Right kidney (tissue), 1 donor: ENCODE data around the gene CD6.

Source experiments
- DNase-seq: peaks from one replicate; pipeline ENCODE4 v3.0.0-alpha.2; 2016

CD6 gene

GRCh38 chr11:60985991-60986915 lies 14.8 kb downstream of the CD6 start:
- DNase-seq, result no peak

- DNase-seq, result no peak
Observed at GRCh38 chr11:60987577-60988277, 16.2 kb downstream of the CD6 start.

DNA sequence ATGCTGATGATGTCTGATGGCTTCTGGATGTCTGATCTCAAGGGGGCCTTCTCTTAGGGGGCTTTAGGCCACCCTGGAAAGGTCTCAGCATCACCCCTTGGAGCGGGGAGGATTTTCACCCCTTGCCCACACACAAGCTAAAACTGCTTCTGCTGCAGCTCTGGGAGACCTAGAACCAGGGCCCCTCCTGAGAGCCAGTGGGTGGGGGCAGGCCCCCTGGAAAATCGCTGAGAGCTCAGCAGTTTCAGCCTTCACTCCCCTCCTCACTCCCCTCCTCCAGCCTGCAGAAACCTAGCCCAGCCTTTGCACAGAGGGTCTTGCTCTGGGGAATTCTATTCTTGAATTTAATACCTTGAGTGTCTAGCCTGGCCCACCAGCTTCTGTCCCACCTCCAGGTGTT lies 17.2 kb downstream of the CD6 start:
- DNase-seq, result no peak

GRCh38 chr11:60989093-60989650 lies 17.7 kb downstream of the CD6 start:
- DNase-seq, result no peak

DNA sequence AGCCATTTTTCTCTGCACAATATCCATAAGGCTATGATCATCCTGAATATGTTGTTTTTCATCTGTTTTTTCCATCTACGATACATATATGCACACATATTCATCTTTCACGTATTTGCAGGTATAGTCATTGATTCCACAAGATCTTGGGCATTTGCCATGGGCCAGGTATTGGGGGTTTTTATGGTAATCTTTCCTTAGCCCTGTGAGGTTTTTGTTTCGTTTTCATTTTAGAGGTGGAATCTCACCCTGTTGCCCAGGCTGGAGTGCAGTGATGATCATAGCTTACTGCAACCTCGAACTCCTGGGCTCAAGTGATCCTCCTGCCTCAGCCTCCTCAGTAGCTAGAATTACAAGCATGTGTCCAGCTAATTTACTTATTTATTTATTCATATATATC lies 20.0 kb downstream of the CD6 start:
- no peak for DNase-seq

- DNase-seq, result no peak
Observed at GRCh38 chr11:60992842-60993409, 21.4 kb downstream of the CD6 start.

DNA sequence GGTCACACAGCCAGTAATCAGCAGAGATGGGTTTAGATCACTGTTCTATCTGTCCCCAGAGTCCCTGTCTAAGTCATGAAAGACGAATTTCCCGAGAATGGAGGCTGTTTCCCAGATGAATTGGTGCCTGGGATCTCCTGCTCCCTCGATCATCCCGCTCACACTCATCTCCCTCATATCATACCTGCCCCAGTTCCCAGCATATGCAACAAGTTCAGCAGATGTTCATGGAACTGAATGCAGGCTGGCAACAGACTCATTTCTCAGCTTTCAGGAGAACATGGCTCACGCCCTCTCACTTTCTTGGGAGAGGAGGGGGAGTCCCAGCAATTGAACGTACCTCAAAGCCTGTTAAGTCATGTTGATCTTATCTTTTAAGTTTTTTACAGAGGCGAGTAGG lies 22.1 kb downstream of the CD6 start:
- no peak for DNase-seq

DNA sequence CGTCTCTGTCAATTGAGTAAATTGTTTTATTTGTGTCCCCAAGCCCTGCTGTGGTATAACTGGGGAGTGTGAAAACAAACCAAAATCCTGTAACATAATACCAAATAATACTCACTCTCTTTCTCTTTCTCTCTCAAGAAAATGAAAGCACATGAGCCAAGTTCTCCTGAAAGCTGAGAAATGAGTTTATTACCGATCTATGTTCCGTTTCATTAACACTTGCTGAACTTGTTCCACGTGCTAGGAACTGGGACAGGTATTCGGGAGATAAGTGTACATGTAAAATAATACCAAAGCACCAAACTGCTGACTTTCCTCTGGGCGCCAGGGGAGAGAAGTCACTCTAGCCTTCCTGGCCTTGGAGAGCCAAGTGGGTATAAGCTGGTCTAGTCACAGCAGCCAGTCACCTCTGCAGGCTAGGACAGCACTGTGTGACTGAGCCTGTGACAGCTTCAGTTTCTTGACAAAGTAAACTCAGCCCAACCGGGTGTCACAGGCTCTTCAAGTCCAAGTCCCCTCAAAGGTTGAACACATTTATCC lies 23.1 kb downstream of the CD6 start:
- DNase-seq, result no peak

DNA sequence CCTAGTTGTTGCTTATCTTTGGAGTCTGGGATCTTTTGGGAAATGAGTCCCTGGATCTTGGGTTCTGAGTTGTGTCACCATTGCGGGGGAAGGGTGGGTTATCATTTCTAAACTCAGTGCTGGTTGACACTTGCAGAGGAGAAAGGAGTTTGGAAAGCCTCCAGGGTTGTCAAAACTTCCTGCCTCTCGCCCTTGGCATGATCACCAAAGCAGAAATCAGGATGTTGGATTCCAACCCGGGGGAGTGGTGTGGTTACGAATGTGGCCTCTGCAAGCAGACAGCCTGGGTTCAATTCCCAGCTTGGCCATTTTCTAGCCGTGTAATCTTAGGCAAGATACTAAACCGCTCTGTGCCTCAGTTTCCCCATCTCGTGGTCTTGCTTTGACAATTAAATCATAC lies 24.3 kb downstream of the CD6 start:
- DNase-seq, result no peak

DNA sequence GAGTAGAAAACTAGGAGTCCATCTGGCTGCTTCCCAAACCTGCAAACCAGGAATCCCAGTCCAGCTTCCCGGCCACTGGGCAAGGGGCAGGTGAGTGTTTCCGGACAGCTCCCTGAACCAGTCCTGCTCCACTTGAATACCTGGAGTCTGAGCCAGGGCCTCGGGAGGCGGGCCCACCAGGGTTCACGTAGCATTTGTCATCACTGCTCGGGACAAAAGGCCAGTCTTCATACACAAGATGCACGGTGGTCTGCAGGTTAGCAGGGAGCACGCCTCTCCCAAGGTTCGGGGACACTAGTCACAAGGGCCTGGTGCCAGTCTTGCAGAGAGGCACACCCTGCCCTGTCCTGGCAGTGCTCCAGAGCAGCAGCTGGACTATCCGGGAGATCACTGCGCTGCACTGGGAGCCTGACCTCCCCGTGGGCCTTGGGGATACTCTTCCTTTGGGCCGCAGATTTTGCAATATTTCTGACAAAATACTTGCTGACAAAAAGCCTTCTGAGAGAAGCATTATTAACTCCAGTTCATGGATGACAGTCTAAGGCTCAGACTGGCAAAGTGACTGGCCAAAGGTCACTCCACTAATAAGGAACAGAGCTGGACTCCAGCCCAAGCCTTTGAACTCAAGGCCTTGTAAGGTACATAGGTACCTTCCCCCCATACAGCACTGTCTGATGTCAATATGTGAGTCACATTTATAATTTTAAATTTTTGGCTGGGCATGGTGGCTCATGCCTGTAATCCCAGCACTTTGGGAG lies 25.1 kb downstream of the CD6 start:
- DNase-seq, result no peak

- no peak for DNase-seq
Observed at GRCh38 chr11:61000426-61000825, 28.9 kb downstream of the CD6 start.

- DNase-seq, result no peak
Observed at GRCh38 chr11:61001931-61002330, 30.5 kb downstream of the CD6 start.

DNA sequence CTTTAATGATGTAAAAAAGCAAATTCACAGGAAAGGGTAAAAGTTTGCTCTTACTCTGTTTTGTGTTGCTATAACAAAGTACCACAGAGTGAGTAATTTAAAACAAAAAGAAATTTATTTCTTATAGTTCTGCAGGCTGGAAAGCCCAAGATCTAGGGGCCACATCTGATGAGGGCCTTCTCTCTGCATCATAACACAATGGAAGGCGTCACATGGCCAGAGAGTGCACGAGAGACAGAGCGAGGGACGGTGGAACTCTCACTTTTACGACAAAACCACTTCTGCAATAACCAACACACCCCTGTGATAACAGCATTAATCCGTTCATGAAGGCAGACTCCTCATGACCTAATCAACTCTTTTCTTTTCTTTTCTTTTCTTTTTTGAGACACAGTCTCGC lies 31.1 kb downstream of the CD6 start:
- no peak for DNase-seq

- no peak for DNase-seq
Observed at GRCh38 chr11:61004180-61004611, 32.7 kb downstream of the CD6 start.

GRCh38 chr11:61004761-61005181 lies 33.3 kb downstream of the CD6 start:
- DNase-seq, result no peak

DNA sequence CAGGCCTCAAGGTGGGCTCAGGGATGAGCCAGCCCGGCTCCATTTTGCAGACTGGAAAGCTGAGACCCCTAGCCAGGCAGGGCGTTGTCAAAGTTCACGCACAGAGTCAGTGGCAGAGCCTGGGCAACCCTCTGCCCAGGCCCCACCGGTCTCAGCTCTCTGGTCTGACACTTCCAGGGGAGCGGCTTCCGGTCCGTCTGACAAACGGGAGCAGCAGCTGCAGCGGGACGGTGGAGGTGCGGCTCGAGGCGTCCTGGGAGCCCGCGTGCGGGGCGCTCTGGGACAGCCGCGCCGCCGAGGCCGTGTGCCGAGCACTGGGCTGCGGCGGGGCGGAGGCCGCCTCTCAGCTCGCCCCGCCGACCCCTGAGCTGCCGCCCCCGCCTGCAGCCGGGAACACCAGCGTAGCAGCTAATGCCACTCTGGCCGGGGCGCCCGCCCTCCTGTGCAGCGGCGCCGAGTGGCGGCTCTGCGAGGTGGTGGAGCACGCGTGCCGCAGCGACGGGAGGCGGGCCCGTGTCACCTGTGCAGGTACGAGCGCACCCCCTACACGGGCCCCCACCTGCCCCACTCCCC lies 36.0 kb downstream of the CD6 start:
- peak; percentile 56 for DNase-seq

DNA sequence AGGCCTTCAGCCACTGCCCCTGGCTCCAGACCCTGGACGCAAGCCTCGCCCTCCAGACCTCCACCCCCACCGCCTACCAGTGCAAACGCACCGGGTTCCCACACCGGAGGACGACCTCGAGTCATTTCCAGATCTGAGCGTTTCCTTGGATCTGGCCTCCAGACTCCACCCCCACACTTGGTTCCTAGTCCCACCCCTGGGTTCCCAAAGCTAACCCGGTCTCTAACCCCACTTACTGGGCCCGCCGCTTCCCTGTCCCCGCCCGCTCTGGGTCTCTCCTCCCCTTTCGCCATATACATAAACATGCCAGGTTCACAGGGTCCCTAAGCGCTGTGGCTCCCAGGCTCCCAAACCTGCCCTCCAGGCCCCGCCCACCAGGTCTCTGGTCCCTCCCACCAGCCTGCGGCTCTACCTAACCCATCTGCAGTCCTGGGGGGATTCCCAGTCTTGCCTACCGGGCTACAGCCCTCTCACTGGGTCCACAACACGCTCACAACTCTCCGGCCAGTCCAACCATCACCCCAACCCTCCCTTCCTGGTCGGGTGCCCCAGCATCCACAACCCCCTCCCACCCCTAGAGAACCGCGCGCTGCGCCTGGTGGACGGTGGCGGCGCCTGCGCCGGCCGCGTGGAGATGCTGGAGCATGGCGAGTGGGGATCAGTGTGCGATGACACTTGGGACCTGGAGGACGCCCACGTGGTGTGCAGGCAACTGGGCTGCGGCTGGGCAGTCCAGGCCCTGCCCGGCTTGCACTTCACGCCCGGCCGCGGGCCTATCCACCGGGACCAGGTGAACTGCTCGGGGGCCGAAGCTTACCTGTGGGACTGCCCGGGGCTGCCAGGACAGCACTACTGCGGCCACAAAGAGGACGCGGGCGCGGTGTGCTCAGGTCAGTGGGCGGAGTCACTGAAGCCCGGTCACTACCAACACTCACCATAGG lies 36.7 kb downstream of the CD6 start:
- DNase-seq, result peak; percentile 55

GRCh38 chr11:61008971-61009370 lies 37.5 kb downstream of the CD6 start:
- DNase-seq, result no peak

- DNase-seq, result no peak
Observed at GRCh38 chr11:61009392-61010275, 38.2 kb downstream of the CD6 start.
